A673 (cell line): ENCODE measurements around the gene PRLR. TPM values are rescaled to one million over a fixed set of nuclear protein-coding genes. Genes with fewer than 3 reads are reported as not detected.

Experiments
- BruUV-seq: library from RNA; stranded (reverse); fragments of 400-500 nt; replicated peaks from 2 replicates; lab custom pipeline; 2021; lab: Mats Ljungman, UMichigan
- CTCF ChIA-PET: fragments of 300-600 bp; sonication (Branson Sonifier 250); formaldehyde crosslinking; loops from one replicate; lab custom pipeline; 2022; ENCODE audit warnings: antibody characterized with exemption; lab: Charles Lee
- POLR2A ChIA-PET: fragments of 300-600 bp; sonication (Branson Sonifier 250); formaldehyde crosslinking; loops from one replicate; lab custom pipeline; 2022; ENCODE audit warnings: antibody characterized with exemption; ENCODE audit not compliant: low non-redundant PET; lab: Charles Lee
- DNase-seq: peaks from one replicate; pipeline ENCODE4 v3.0.0-alpha.2; 2015; ENCODE audit warnings: low spot score
- H3K27ac ChIP-seq: fragments of 200-600 bp; sonication (generic); 2 replicates; pipeline ENCODE4 v1.5.1; 2016; ENCODE audit warnings: mixed run types, low read depth, mild to moderate bottlenecking, mixed read lengths, antibody characterized with exemption, low read length; ENCODE audit not compliant: poor library complexity, severe bottlenecking
- H3K27me3 ChIP-seq: fragments of 200-600 bp; sonication (generic); replicated peaks from 2 replicates; pipeline ENCODE4 v1.6.1; 2017; ENCODE audit warnings: mixed run types, low read depth, mild to moderate bottlenecking, mixed read lengths, antibody characterized with exemption, low read length; ENCODE audit not compliant: insufficient read depth, poor library complexity
- H3K36me3 ChIP-seq: fragments of 200-600 bp; sonication (generic); 2 replicates; pipeline ENCODE4 v1.6.1; 2016; ENCODE audit warnings: mixed run types, mild to moderate bottlenecking, mixed read lengths, antibody characterized with exemption, low read length; ENCODE audit not compliant: insufficient read depth, poor library complexity, severe bottlenecking
- H3K4me1 ChIP-seq: fragments of 200-600 bp; sonication (generic); 2 replicates; pipeline ENCODE4 v1.6.1; 2017; ENCODE audit warnings: mixed run types, mild to moderate bottlenecking, mixed read lengths, antibody characterized with exemption, low read length; ENCODE audit not compliant: insufficient read depth, poor library complexity, severe bottlenecking
- H3K4me3 ChIP-seq: fragments of 200-600 bp; sonication (generic); 2 replicates; pipeline ENCODE4 v1.5.1; 2016; ENCODE audit warnings: low read depth, mixed run types, mild to moderate bottlenecking, mixed read lengths, low read length; ENCODE audit not compliant: poor library complexity, severe bottlenecking
- H3K9me3 ChIP-seq: fragments of 200-600 bp; sonication (generic); 2 replicates; pipeline ENCODE4 v1.6.1; 2016; ENCODE audit warnings: mixed run types, low read depth, mild to moderate bottlenecking, mixed read lengths, antibody characterized with exemption, low read length; ENCODE audit not compliant: poor library complexity, severe bottlenecking
- CTCF ChIP-seq: fragments of 300-800, 200-600 bp; sonication (generic); conservative IDR thresholded peaks from 2 replicates; pipeline ENCODE4 v1.5.1; 2017; ENCODE audit warnings: low read depth, mild to moderate bottlenecking, antibody characterized with exemption, low read length, moderate library complexity, mixed read lengths
- EZH2 ChIP-seq: fragments of 200-600 bp; sonication (generic); IDR thresholded peaks from 2 replicates; pipeline ENCODE4 v1.6.1; 2017; ENCODE audit warnings: borderline replicate concordance, low read depth, mild to moderate bottlenecking, mixed read lengths, antibody characterized with exemption, low read length; ENCODE audit not compliant: poor library complexity, severe bottlenecking
- intact Hi-C: fragments of 100-400 bp; cut with micrococcal nuclease; formaldehyde crosslinking; loops from one replicate; pipeline ENCODE4 v1.10.0; 2022; ENCODE audit not compliant: unreplicated experiment
- total RNA-seq: library from RNA; stranded (reverse); gene quantifications from 2 replicates; pipeline ENCODE4 v1.2.3, GENCODE V29; 2021

PRLR gene
- total RNA-seq, 1 experiment from 2014 or later: not detected

- Histone ChIP-seq H3K36me3 (no peaks in the 10 kb centered on the region), H3K27me3 (peaks cover 5% of the 10 kb centered on the region), H3K4me1 (no peaks in the 10 kb centered on the region), H3K9me3 (no peaks in the 10 kb centered on the region), H3K27ac (no peak overlapping the region), H3K4me3 (no peak overlapping the region)
- no peak for DNase-seq
- TF ChIP-seq CTCF (no peak), EZH2 (no peak)
- ChIA-PET POLR2A (no interaction called here), CTCF (no interaction called here)
- BruUV-seq: no TSS peak
- intact Hi-C loops: no loop called here
Observed at GRCh38 chr5:35050541-35051126, 179.7 kb downstream of the PRLR start.

- H3K4me3 ChIP-seq: no peak overlapping the region
- ChIA-PET POLR2A (no interaction called here), CTCF (no interaction called here)
- no peak overlapping the region for H3K27ac ChIP-seq
- no peak for DNase-seq
- no peaks in the 10 kb centered on the region for H3K4me1 ChIP-seq
- H3K27me3 ChIP-seq: peaks cover 5% of the 10 kb centered on the region
- no TSS peak for BruUV-seq
- intact Hi-C loops: no loop called here
- no peak for TF ChIP-seq CTCF
- H3K9me3 ChIP-seq: no peaks in the 10 kb centered on the region
- H3K36me3 ChIP-seq: no peaks in the 10 kb centered on the region
Observed at GRCh38 chr5:35048910-35049309, 181.4 kb downstream of the PRLR start.

- Histone ChIP-seq H3K4me3 (no peak within 1 kb of the TSS), H3K4me1 (no peaks in the 10 kb centered on the region), H3K36me3 (no peaks in the 10 kb centered on the region), H3K27ac (no peak within 1 kb of the TSS), H3K27me3 (peaks cover 5% of the 10 kb centered on the region), H3K9me3 (no peaks in the 10 kb centered on the region)
- no TSS peak for BruUV-seq
- intact Hi-C loops: no loop called here
- TF ChIP-seq EZH2: no peak
- TF ChIP-seq CTCF: no peak
- no peak for DNase-seq
- CTCF ChIA-PET: no interaction called here
- POLR2A ChIA-PET: no interaction called here
Observed at GRCh38 chr5:35047785-35048404, 182.4 kb downstream of the PRLR start, which contains the start of gene AGXT2. AGXT2 (minus strand) TSS chr5:35047949; CDS start chr5:35047892, 57 bp downstream.
